ENCODE measurements around the gene SNX5.

GRCh38 chr20:17940224-17940971, 28.2 kb downstream of the SNX5 start:
- TF ChIP-seq, protein P1, sequence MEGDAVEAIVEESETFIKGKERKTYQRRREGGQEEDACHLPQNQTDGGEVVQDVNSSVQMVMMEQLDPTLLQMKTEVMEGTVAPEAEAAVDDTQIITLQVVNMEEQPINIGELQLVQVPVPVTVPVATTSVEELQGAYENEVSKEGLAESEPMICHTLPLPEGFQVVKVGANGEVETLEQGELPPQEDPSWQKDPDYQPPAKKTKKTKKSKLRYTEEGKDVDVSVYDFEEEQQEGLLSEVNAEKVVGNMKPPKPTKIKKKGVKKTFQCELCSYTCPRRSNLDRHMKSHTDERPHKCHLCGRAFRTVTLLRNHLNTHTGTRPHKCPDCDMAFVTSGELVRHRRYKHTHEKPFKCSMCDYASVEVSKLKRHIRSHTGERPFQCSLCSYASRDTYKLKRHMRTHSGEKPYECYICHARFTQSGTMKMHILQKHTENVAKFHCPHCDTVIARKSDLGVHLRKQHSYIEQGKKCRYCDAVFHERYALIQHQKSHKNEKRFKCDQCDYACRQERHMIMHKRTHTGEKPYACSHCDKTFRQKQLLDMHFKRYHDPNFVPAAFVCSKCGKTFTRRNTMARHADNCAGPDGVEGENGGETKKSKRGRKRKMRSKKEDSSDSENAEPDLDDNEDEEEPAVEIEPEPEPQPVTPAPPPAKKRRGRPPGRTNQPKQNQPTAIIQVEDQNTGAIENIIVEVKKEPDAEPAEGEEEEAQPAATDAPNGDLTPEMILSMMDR (IDR thresholded peaks at IDR 0.05; ENCODE audit: poor library complexity, severe bottlenecking): no peak
- TF ChIP-seq TAF1 (IDR thresholded peaks at IDR 0.05; ENCODE audit: low read depth) (no peak), POLR2AphosphoS5 (IDR thresholded peaks at IDR 0.05) (no peak), REST (IDR thresholded peaks at IDR 0.05; ENCODE audit: borderline replicate concordance) (no peak), EZH2 (IDR thresholded peaks at IDR 0.05; ENCODE audit: borderline replicate concordance, insufficient read depth, low read length, poor library complexity, severe bottlenecking) (no peak), EP300 (conservative IDR thresholded peaks at IDR 0.05; ENCODE audit: poor library complexity, severe bottlenecking) (no peak), MXI1 (conservative IDR thresholded peaks at IDR 0.05; ENCODE audit: poor library complexity, severe bottlenecking) (no peak)

Measured in neural cell (in vitro differentiated cells).